Right cardiac atrium (tissue), 5 donors: Measurements from ENCODE around the gene CNN2. TPM values are rescaled to one million over a fixed set of nuclear protein-coding genes. Genes with fewer than 3 reads are reported as not detected.

Experiments used
- ATAC-seq, 2 donors: fragments of 200-7000 bp; cut with Tn5 transposase; one replicate each; pipeline versions ENCODE4 v1.8.0 to v1.9.1; 2020; ENCODE audit warnings: moderate library complexity in 2 of 2, mild to moderate bottlenecking in 1 of 2
- DNase-seq, 3 donors: peaks; one replicate each; pipeline ENCODE4 v3.0.0-alpha.2; 2020
- H3K27ac ChIP-seq: one replicate; pipeline ENCODE4 v1.5.1; 2013; ENCODE audit warnings: mild to moderate bottlenecking, low read length, control low read depth, moderate library complexity
- H3K27me3 ChIP-seq: one replicate; pipeline ENCODE4 v1.6.1; 2013; ENCODE audit not compliant: control insufficient read depth, insufficient read depth
- H3K4me1 ChIP-seq: one replicate; pipeline ENCODE4 v1.6.1; 2013; ENCODE audit warnings: low read length; ENCODE audit not compliant: control insufficient read depth, insufficient read depth
- H3K4me3 ChIP-seq: one replicate; pipeline ENCODE4 v1.5.1; 2013; ENCODE audit warnings: low read length, control low read depth
- H3K9me3 ChIP-seq: one replicate; pipeline ENCODE4 v1.6.1; 2013; ENCODE audit warnings: low read length; ENCODE audit not compliant: control insufficient read depth
- WGBS: extraction: QIAGEN DNeasy Blood & Tissue Kit; methylation state at CpG from one replicate; pipeline ENCODE4 v1.1.7; 2013; 5-methylcytosine and 5-hydroxymethylcytosine counted together
- intact Hi-C, 4 donors: fragments of 100-400 bp; cut with DNase I; formaldehyde crosslinking; loops; one replicate each; pipeline versions ENCODE4 v1.11.0 to v1.14.0; 2022 to 2023
- polyA plus RNA-seq: library from polyadenylated mRNA; stranded (reverse); fragments of 200-250 nt; gene quantifications from one replicate; pipeline ENCODE4 v1.2.3, GENCODE V29; 2013
- total RNA-seq, 4 donors: library from RNA; stranded (reverse); fragmentation: NEBNext Ultra II Directional; extraction: Animal tissue kit (Norgen Biotek cat#: 25700); gene quantifications; one replicate each; pipeline ENCODE4 v1.2.1, GENCODE V29; 2021
- donor health status: healthy with polysubstance abuse.
- donor health status: DM: no; HTN: yes; CAD: no.
- donor health status: DM: no; HTN: no; CAD: no.
- donor health status: DM: no; HTN: yes; CAD: no; lungs with severe emphysema.
- donor health status: DM: yes; HTN: yes; CAD: no.

CNN2 gene
- total and polyA plus RNA-seq, 5 donors: 52.1 to 75.9 (median 59.9) TPM

DNA sequence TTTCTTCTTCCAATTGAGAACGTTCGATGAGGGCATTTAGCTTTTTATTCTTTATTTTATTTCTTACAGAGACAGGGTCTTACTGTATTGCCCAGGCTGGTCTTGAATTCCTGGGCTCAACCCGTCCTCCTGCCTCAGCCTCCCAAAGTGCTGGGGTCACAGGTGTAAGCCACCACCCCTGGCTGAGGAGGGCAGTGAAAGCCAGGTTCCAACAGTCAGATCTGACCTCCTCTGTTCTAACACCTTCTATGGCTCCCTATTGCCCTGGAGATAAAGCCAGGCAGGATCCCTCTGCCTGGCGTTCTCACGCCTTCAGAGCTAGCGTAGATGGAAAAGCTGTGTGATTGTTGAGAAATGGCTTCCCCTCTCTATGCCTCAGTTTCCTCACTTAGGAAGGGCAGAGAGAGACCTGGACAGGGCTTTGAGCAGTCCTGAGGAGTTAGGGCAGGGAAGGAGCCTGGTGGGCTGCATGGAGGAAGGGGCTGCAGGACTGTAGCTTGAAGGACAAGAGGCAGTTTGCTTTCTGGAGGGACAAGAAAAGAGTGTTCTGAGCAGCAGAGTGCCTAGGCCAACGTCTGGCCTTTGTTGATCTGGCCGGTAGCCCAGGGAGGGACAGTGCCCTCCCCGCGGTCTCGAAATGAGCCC is 46.1 kb downstream of the CNN2 start:
- Histone ChIP-seq H3K9me3 (no peaks in the 10 kb centered on the region), H3K4me1 (no peaks in the 10 kb centered on the region), H3K4me3 (no peak overlapping the region), H3K27ac (no peak overlapping the region), H3K27me3 (no peaks in the 10 kb centered on the region)
- 85% methylated on average over 11 of the region's 11 CpGs for WGBS
- no peak for ATAC-seq
- intact Hi-C loops: no loop called here
- DNase-seq: peak in 1 of 3 donors; percentile 5

DNA sequence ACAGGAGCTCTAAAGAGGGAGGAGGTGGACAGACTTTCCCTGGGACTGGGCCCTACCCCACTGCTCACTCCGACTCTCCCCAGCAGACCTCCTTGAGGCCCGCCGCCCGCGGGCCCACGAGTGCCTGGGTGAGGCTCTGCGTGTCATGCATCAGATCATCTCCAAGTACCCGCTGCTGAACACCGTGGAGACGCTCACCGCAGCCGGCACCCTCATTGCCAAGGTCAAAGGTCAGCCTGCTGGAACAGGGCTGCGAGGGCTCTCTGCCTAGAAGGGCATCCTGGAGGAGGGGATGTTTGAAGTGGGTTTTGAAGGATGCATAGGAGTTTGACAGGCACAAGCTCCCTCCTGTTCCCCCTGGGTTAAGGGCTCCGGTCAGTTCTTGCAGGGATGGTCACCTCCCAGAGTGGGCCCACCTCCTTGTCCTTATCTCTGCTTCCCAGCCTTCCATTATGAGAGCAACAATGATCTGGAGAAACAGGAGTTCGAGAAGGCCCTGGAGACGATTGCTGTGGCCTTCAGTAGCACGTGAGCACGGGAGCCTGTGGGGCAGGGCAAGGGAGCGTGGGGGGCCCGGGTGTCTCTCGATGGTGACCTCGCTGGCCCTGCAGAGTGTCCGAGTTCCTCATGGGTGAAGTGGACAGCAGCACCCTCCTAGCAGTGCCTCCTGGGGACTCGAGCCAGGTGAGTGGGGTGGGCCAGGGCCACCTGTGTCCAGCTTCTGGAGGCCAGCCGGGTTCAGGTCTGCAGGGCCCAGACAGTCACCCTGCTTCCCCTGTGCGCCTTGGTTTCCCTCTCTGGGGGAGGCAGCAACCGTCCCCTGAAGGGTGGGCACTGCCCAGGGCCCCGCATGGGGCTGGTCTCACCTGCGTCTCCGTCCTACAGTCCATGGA is 46.9 kb downstream of the CNN2 start:
- no peak for ATAC-seq
- intact Hi-C loops: no loop called here
- Histone ChIP-seq H3K27me3 (no peaks in the 10 kb centered on the region), H3K27ac (no peak overlapping the region), H3K4me1 (no peaks in the 10 kb centered on the region), H3K9me3 (no peaks in the 10 kb centered on the region), H3K4me3 (no peak overlapping the region)
- peak in 2 of 3 donors; percentile 39 to 51 for DNase-seq
- WGBS: 92% methylated on average over 30 of the region's 30 CpGs

DNA sequence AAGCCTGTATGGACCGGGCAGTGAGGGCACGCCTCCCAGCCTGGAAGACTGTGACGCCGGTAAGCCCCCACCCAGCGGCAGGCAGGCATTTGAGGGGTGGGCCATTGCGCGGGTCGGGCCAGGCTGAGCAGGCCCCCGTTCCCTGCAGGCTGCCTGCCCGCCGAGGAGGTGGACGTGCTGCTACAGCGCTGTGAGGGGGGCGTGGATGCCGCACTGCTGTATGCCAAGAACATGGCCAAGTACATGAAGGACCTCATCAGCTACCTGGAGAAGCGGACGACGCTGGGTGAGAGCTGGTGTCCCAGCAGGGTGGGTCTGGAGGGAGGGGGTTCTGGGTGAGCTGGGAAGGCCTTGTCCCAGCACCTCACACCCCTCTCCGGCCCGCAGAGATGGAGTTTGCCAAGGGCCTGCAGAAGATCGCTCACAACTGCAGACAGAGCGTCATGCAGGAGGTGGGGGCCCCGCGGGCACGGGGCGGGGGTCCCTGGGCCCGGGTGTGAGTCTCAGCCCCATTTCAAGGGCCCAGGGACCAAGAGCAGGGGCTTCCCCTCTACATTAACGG is 47.6 kb downstream of the CNN2 start:
- no peaks in the 10 kb centered on the region for H3K9me3 ChIP-seq
- intact Hi-C loops: no loop called here
- H3K4me1 ChIP-seq: no peaks in the 10 kb centered on the region
- H3K27ac ChIP-seq: no peak overlapping the region
- ATAC-seq: no peak
- WGBS: 79% methylated on average over 28 of the region's 28 CpGs
- no peaks in the 10 kb centered on the region for H3K27me3 ChIP-seq
- DNase-seq: peak in 1 of 3 donors; percentile 51
- H3K4me3 ChIP-seq: no peak overlapping the region

DNA sequence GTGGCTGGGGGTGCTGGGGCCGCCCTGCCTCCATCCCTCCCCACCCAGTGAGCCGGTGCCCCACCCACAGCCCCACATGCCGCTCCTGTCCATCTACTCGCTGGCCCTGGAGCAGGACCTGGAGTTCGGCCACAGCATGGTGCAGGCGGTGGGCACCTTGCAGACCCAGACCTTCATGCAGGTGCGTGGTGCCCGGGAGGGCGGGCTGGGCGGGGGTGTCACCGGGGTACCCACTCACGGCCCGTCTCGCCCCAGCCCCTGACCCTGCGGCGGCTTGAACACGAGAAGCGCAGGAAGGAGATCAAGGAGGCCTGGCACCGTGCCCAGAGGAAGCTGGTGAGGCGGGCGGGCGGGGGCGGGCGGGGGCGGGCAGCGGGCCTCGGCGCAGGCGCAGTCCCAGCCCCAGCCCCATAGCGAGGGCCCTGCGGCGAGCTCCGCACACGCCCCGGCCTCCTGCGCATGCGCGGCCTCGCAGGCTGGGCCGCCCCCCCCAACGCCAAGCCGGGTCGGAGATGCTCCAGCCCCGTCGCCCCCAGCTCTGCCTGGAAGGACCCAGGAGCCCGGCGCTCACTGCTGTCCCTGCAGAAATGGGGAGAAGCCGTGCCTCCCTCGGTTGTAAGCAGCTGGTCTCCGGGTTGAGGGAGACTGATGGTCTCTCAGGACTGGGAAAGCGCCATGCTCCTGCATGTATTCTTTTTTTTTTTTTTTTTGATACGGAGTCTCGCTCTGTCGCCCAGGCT is 48.3 kb downstream of the CNN2 start:
- intact Hi-C loops: no loop called here
- DNase-seq (peak; percentile 78 to 94 (median 93)), ATAC-seq (peak; percentile 39 to 46)
- Histone ChIP-seq H3K4me3 (no peak overlapping the region), H3K27ac (no peak overlapping the region), H3K9me3 (no peaks in the 10 kb centered on the region), H3K4me1 (no peaks in the 10 kb centered on the region), H3K27me3 (no peaks in the 10 kb centered on the region)
- WGBS: 71% methylated on average over 54 of the region's 54 CpGs

DNA sequence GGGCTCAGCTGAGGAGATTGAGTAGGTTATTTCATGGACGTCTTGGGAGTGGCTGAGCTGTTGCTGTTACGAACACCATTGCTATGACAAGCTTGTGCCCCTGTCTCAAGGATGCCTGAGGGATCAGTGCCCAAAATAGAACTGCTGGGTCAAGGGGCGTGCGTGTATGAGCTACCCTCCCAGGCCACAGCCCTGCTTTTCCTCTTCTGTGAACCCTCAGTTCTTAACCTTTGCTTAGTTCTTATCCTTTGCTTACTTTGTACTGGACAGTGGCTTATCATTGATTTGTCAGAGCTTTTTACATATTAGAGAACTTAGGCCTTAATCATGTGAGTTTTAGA is 49.6 kb downstream of the CNN2 start:
- ATAC-seq: no peak
- intact Hi-C loops: no loop called here
- H3K27ac ChIP-seq: no peak overlapping the region
- 80% methylated on average over 4 of the region's 4 CpGs for WGBS
- no peaks in the 10 kb centered on the region for H3K27me3 ChIP-seq
- H3K4me1 ChIP-seq: no peaks in the 10 kb centered on the region
- H3K9me3 ChIP-seq: no peaks in the 10 kb centered on the region
- H3K4me3 ChIP-seq: no peak overlapping the region
- DNase-seq: no peak

DNA sequence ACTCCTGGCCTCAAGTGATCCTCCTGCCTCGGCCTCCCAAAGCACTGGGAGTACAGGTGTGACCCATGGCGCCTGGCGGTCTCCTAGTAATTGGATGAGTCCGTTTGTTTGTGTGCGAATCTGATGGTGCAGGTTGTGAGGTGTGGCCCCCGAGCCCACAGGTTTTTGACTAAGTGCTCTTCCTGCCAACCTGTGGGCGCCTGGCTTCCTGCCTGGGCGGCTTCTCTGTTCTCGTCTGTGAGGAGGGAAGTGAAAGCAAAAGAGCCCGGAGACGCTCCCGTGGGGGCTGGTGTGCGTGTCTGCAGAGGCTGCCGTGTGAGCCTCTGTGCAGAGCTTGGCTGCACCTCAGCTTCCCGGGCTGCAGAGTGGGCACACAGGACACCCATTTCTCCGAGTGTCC is 50.5 kb downstream of the CNN2 start:
- Histone ChIP-seq H3K4me3 (no peak overlapping the region), H3K27ac (no peak overlapping the region), H3K27me3 (no peaks in the 10 kb centered on the region), H3K4me1 (no peaks in the 10 kb centered on the region), H3K9me3 (no peaks in the 10 kb centered on the region)
- intact Hi-C loops: no loop called here
- WGBS: 58% methylated on average over 16 of the region's 16 CpGs
- peak; percentile 42 to 86 (median 83) for DNase-seq
- peak in 1 of 2 donors; percentile 6 for ATAC-seq

DNA sequence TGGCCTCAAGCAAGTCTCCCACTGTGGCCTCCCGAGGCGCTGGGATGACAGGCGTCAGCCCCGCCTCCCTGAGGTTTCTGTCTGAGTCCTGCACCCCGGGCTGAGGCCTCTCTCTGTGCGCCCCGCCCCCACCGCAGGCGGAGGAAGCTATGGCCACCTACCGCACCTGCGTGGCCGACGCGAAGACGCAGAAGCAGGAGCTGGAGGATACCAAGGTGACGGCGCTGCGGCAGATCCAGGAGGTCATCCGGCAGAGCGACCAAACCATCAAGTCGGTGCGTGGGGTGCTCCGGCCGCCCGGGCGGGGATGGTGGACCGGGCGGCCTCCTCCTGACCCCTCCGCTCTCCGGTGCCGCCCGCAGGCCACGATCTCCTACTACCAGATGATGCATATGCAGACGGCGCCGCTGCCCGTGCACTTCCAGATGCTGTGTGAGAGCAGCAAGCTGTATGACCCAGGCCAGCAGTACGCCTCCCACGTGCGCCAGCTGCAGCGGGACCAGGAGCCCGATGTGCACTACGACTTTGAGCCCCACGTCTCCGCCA is 53.2 kb downstream of the CNN2 start:
- ATAC-seq (no peak), DNase-seq (peak in 2 of 3 donors; percentile 61)
- intact Hi-C loops: no loop called here
- H3K9me3 ChIP-seq: no peaks in the 10 kb centered on the region
- 89% methylated on average over 45 of the region's 45 CpGs for WGBS
- H3K27me3 ChIP-seq: no peaks in the 10 kb centered on the region
- no peak overlapping the region for H3K27ac ChIP-seq
- H3K4me1 ChIP-seq: no peaks in the 10 kb centered on the region
- H3K4me3 ChIP-seq: no peak overlapping the region

DNA sequence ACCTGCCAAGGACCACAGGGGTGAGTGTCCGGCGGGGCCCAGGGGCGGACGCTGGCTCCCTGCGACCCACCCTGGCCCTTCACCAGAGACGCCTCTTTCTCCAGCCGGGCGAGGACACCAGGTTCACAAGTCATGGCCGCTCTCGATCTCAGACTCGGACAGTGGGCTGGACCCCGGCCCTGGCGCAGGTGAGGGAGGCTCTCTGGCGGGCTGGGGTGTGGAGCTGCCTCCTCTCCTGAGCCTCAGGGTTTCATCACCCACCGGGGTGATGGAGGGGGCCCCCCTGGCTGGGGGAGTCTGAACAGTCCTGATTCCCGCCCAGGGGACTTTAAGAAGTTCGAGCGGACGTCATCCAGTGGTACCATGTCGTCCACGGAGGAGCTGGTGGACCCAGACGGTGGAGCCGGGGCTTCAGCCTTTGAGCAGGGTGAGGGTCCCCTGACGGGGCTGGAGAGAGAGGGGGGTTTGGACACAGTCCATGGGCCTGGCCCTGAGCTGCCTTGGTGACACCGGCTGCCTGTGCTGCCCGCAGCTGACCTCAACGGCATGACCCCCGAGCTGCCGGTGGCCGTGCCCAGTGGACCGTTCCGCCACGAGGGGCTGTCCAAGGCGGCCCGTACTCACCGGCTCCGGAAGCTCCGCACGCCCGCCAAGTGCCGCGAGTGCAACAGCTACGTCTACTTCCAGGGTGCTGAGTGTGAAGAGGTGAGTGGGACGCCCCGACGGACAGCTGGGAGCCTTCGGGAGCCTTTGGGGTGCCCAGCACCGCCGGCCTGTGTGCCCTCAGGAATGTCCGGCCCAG is 54.2 kb downstream of the CNN2 start:
- 95% methylated on average over 50 of the region's 50 CpGs for WGBS
- Histone ChIP-seq H3K4me1 (no peaks in the 10 kb centered on the region), H3K27ac (no peak overlapping the region), H3K4me3 (no peak overlapping the region), H3K9me3 (no peaks in the 10 kb centered on the region), H3K27me3 (no peaks in the 10 kb centered on the region)
- no peak for ATAC-seq
- intact Hi-C loops: no loop called here
- peak in 2 of 3 donors; percentile 56 to 63 for DNase-seq

DNA sequence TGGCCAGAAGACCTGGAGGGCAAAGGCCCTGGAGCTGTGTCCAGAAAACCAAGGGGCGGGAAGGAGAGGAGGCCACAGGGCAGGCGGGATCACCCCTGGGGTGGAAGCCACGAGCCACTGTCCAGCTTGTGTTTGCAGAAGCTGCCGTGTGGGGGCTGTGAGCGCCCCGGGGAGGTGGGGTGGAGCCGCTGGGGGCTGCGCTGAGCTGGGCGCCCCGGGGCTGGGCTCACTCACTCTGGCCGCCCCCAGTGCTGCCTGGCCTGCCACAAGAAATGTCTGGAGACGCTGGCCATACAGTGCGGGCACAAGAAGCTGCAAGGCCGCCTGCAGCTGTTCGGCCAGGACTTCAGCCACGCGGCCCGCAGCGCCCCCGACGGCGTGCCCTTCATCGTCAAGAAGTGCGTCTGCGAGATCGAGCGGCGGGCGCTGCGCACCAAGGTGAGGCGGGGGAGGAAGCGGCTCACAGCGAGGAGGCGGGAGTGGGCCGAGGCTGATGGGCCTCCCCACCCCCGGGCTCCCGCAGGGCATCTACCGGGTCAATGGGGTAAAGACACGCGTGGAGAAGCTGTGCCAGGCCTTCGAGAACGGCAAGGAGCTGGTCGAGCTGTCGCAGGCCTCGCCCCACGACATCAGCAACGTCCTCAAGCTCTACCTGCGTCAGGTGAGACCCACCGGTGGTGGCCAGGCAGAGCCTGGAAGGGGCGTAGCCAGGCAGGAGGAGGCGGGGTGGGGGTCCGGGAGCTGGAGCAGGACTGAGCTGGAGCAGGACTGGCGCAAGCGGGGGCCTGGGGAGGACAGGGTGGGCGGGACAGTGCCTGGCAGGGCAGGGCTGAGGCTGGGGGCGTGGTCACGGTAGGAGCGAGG is 55.1 kb downstream of the CNN2 start:
- Histone ChIP-seq H3K27ac (no peak overlapping the region), H3K27me3 (no peaks in the 10 kb centered on the region), H3K9me3 (no peaks in the 10 kb centered on the region), H3K4me3 (no peak overlapping the region), H3K4me1 (no peaks in the 10 kb centered on the region)
- intact Hi-C loops: no loop called here
- DNase-seq (peak in 2 of 3 donors; percentile 83 to 86), ATAC-seq (no peak)
- WGBS: 72% methylated on average over 58 of the region's 58 CpGs
